HEK293 (cell line): Measurements from ENCODE around the gene NECTIN1.

Experiments used
- CTCF ChIA-PET: fragments of 350-600 bp; formaldehyde crosslinking; extraction: SDS; loops from one replicate; lab custom pipeline; 2021; ENCODE audit warnings: antibody characterized with exemption; lab: Yijun Ruan, JAX
- POLR2A ChIA-PET: fragments of 300-600 bp; formaldehyde crosslinking; extraction: SDS; loops from one replicate; lab custom pipeline; 2020; ENCODE audit warnings: antibody characterized with exemption, inconsistent platforms; lab: Yijun Ruan, JAX
- H3K27ac ChIP-seq: fragments of 200-500 bp; sonication (Bioruptor generic); 2 replicates; pipeline ENCODE4 v1.5.1; 2014; ENCODE audit warnings: low read depth, low read length, control low read depth, inconsistent platforms; ENCODE audit errors: extremely low read depth
- H3K36me3 ChIP-seq, 2 experiments: fragments of 200-500 bp in 1 of 2; sonication (Bioruptor generic) in 1 of 2; 1 replicate in 1 of 2; 2 replicates in 1 of 2; pipeline ENCODE4 v1.5.1; 2014 to 2017; ENCODE audit warnings: inconsistent platforms in 2 of 2, low read length in 2 of 2; ENCODE audit not compliant: control insufficient read depth in 2 of 2, insufficient read depth in 1 of 2
- H3K4me1 ChIP-seq: fragments of 200-500 bp; sonication (Bioruptor generic); 2 replicates; pipeline ENCODE4 v1.5.1; 2014; ENCODE audit warnings: mild to moderate bottlenecking, low read length, inconsistent platforms; ENCODE audit not compliant: control insufficient read depth, insufficient read depth
- H3K4me3 ChIP-seq: 2 replicates; pipeline ENCODE4 v1.5.1; 2011; ENCODE audit warnings: low read depth, mild to moderate bottlenecking, control low read depth, low read length, moderate library complexity
- H3K9me3 ChIP-seq: fragments of 200-500 bp; sonication (Bioruptor generic); 2 replicates; pipeline ENCODE4 v1.5.1; 2014; ENCODE audit warnings: low read depth, low read length, inconsistent platforms; ENCODE audit not compliant: control insufficient read depth, insufficient read depth
- HOXA7 ChIP-seq: sonication (generic); formaldehyde crosslinking; IDR thresholded peaks from 2 replicates; pipeline ENCODE4 v1.8.1; 2022; ENCODE audit warnings: missing genetic modification reagents, borderline replicate concordance
- HOXD13 ChIP-seq: sonication (generic); formaldehyde crosslinking; IDR thresholded peaks from 2 replicates; pipeline ENCODE4 v1.8.0; 2022; ENCODE audit warnings: missing genetic modification reagents, borderline replicate concordance
- MYNN ChIP-seq: fragments of 450-650 bp; formaldehyde crosslinking; IDR thresholded peaks from 2 replicates; pipeline ENCODE4 v1.5.1; 2016; ENCODE audit warnings: missing biosample characterization, missing genetic modification characterization, borderline replicate concordance
- PRDM6 ChIP-seq: fragments of 450-650 bp; formaldehyde crosslinking; IDR thresholded peaks from 2 replicates; pipeline ENCODE4 v1.5.1; 2017; ENCODE audit warnings: missing biosample characterization, missing genetic modification characterization
- SP2 ChIP-seq: fragments of 450-650 bp; formaldehyde crosslinking; IDR thresholded peaks from 2 replicates; pipeline ENCODE4 v1.5.1; 2016; ENCODE audit warnings: missing biosample characterization, missing genetic modification characterization
- ZBTB20 ChIP-seq: fragments of 450-650 bp; formaldehyde crosslinking; IDR thresholded peaks from 2 replicates; pipeline ENCODE4 v1.5.1; 2016; ENCODE audit warnings: missing biosample characterization, missing genetic modification characterization
- ZEB2 ChIP-seq: fragments of 450-650 bp; formaldehyde crosslinking; IDR thresholded peaks from 2 replicates; pipeline ENCODE4 v1.5.1; 2016; ENCODE audit warnings: missing biosample characterization, missing genetic modification characterization
- ZFP37 ChIP-seq: fragments of 450-650 bp; formaldehyde crosslinking; IDR thresholded peaks from 2 replicates; pipeline ENCODE4 v1.5.1; 2016; ENCODE audit warnings: missing biosample characterization, missing genetic modification characterization
- ZNF112 ChIP-seq: fragments of 450-650 bp; formaldehyde crosslinking; IDR thresholded peaks from 2 replicates; pipeline ENCODE4 v1.5.0; 2017; ENCODE audit warnings: missing biosample characterization, missing genetic modification characterization
- ZNF184 ChIP-seq: fragments of 450-650 bp; IDR thresholded peaks from 2 replicates; pipeline ENCODE4 v1.5.1; 2018; ENCODE audit warnings: missing biosample characterization, mild to moderate bottlenecking, missing genetic modification characterization
- ZNF211 ChIP-seq: fragments of 450-650 bp; formaldehyde crosslinking; IDR thresholded peaks from 2 replicates; pipeline ENCODE4 v1.5.1; 2016; ENCODE audit warnings: low read depth, missing biosample characterization, missing genetic modification characterization
- ZNF266 ChIP-seq: fragments of 450-650 bp; formaldehyde crosslinking; IDR thresholded peaks from 2 replicates; pipeline ENCODE4 v1.5.1; 2016; ENCODE audit warnings: missing biosample characterization, missing genetic modification characterization, low read depth
- ZNF354C ChIP-seq: fragments of 450-650 bp; formaldehyde crosslinking; IDR thresholded peaks from 2 replicates; pipeline ENCODE4 v1.5.1; 2016; ENCODE audit warnings: missing biosample characterization, missing genetic modification characterization, low read depth, borderline replicate concordance
- ZNF366 ChIP-seq: fragments of 450-650 bp; formaldehyde crosslinking; conservative IDR thresholded peaks from 2 replicates; pipeline ENCODE4 v1.5.1; 2016; ENCODE audit warnings: missing biosample characterization, missing genetic modification characterization
- ZNF580 ChIP-seq: fragments of 450-650 bp; formaldehyde crosslinking; IDR thresholded peaks from 2 replicates; pipeline ENCODE4 v1.5.1; 2016; ENCODE audit warnings: missing biosample characterization, missing genetic modification characterization
- ZNF585B ChIP-seq: fragments of 450-650 bp; formaldehyde crosslinking; IDR thresholded peaks from 2 replicates; pipeline ENCODE4 v1.5.1; 2016; ENCODE audit warnings: missing biosample characterization, missing genetic modification characterization
- ZNF677 ChIP-seq: fragments of 450-650 bp; IDR thresholded peaks from 2 replicates; pipeline ENCODE4 v1.5.0; 2018; ENCODE audit warnings: missing biosample characterization, mild to moderate bottlenecking, missing genetic modification characterization, moderate library complexity
- ZNF768 ChIP-seq: fragments of 450-650 bp; formaldehyde crosslinking; IDR thresholded peaks from 2 replicates; pipeline ENCODE4 v1.5.1; 2018; ENCODE audit warnings: missing biosample characterization, mild to moderate bottlenecking, missing genetic modification characterization
- ZSCAN23 ChIP-seq: fragments of 450-650 bp; formaldehyde crosslinking; IDR thresholded peaks from 2 replicates; pipeline ENCODE4 v1.5.1; 2016; ENCODE audit warnings: missing biosample characterization, missing genetic modification characterization
- ZXDB ChIP-seq: fragments of 450-650 bp; formaldehyde crosslinking; IDR thresholded peaks from 2 replicates; pipeline ENCODE4 v1.5.1; 2016; ENCODE audit warnings: missing biosample characterization, missing genetic modification characterization
- TF ChIP-seq, protein P1 (sequence below): sonication (generic); formaldehyde crosslinking; IDR thresholded peaks from 2 replicates; pipeline ENCODE4 v1.8.1; 2022; ENCODE audit warnings: mild to moderate bottlenecking, moderate library complexity, missing genetic modification reagents
- TF ChIP-seq, protein P2 (sequence below): fragments of 450-650 bp; formaldehyde crosslinking; IDR thresholded peaks from 2 replicates; pipeline ENCODE4 v1.5.1; 2016; ENCODE audit warnings: missing biosample characterization, missing genetic modification characterization, borderline replicate concordance
- TF ChIP-seq, protein P3 (sequence below): fragments of 450-650 bp; formaldehyde crosslinking; IDR thresholded peaks from 2 replicates; pipeline ENCODE4 v1.5.1; 2016; ENCODE audit warnings: missing biosample characterization, missing genetic modification characterization

Gene NECTIN1

GRCh38 chr11:119594639-119595249, 134.3 kb downstream of the NECTIN1 start:
- TF ChIP-seq SP2 (tag by site-specific recombination) (no peak), ZNF112 (tag by site-specific recombination) (no peak), ZBTB20 (tag by site-specific recombination) (no peak), ZNF354C (tag by site-specific recombination) (no peak), ZXDB (tag by site-specific recombination) (no peak), ZNF366 (tag by site-specific recombination) (no peak), ZNF580 (tag by site-specific recombination) (no peak), ZNF677 (tag by site-specific recombination) (no peak), ZNF184 (no peak), ZNF768 (tag by site-specific recombination) (no peak)
- TF ChIP-seq, protein P1, sequence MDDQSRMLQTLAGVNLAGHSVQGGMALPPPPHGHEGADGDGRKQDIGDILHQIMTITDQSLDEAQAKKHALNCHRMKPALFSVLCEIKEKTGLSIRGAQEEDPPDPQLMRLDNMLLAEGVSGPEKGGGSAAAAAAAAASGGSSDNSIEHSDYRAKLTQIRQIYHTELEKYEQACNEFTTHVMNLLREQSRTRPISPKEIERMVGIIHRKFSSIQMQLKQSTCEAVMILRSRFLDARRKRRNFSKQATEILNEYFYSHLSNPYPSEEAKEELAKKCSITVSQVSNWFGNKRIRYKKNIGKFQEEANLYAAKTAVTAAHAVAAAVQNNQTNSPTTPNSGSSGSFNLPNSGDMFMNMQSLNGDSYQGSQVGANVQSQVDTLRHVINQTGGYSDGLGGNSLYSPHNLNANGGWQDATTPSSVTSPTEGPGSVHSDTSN: no peak
- TF ChIP-seq, all 188 proteins: peak for 0
- Histone ChIP-seq H3K4me1 (no peaks in the 10 kb centered on the region), H3K36me3 (no peaks in the 10 kb centered on the region), H3K4me3 (no peak overlapping the region), H3K27ac (no peak overlapping the region), H3K9me3 (no peaks in the 10 kb centered on the region)
- POLR2A ChIA-PET: no interaction called here
- CTCF ChIA-PET: interaction anchor here (0.9 to 1.5 kb wide), 2 partner anchors 29 to 61 kb away, joined by 3 to 6 read pairs; no protein-coding TSS in a partner anchor

- Histone ChIP-seq H3K4me3 (no peak overlapping the region), H3K4me1 (no peaks in the 10 kb centered on the region), H3K27ac (no peak overlapping the region), H3K9me3 (no peaks in the 10 kb centered on the region), H3K36me3 (no peaks in the 10 kb centered on the region)
- TF ChIP-seq ZNF266 (tag by site-specific recombination) (no peak), MYNN (tag by site-specific recombination) (no peak), ZEB2 (tag by site-specific recombination) (no peak), HOXD13 (CRISPR knock-in tag) (no peak)
- ChIA-PET CTCF (no interaction called here), POLR2A (no interaction called here)
Observed at GRCh38 chr11:119593346-119593745, 135.7 kb downstream of the NECTIN1 start.

GRCh38 chr11:119592642-119593041, 136.4 kb downstream of the NECTIN1 start:
- no peaks in the 10 kb centered on the region for H3K4me1 ChIP-seq
- no peaks in the 10 kb centered on the region for H3K9me3 ChIP-seq
- POLR2A ChIA-PET: no interaction called here
- no peak overlapping the region for H3K27ac ChIP-seq
- no peaks in the 10 kb centered on the region for H3K36me3 ChIP-seq
- H3K4me3 ChIP-seq: no peak overlapping the region
- CTCF ChIA-PET: no interaction called here
- TF ChIP-seq ZSCAN23 (tag by site-specific recombination): no peak
- no peak for TF ChIP-seq HOXA7 (CRISPR knock-in tag)
- TF ChIP-seq, protein P2, sequence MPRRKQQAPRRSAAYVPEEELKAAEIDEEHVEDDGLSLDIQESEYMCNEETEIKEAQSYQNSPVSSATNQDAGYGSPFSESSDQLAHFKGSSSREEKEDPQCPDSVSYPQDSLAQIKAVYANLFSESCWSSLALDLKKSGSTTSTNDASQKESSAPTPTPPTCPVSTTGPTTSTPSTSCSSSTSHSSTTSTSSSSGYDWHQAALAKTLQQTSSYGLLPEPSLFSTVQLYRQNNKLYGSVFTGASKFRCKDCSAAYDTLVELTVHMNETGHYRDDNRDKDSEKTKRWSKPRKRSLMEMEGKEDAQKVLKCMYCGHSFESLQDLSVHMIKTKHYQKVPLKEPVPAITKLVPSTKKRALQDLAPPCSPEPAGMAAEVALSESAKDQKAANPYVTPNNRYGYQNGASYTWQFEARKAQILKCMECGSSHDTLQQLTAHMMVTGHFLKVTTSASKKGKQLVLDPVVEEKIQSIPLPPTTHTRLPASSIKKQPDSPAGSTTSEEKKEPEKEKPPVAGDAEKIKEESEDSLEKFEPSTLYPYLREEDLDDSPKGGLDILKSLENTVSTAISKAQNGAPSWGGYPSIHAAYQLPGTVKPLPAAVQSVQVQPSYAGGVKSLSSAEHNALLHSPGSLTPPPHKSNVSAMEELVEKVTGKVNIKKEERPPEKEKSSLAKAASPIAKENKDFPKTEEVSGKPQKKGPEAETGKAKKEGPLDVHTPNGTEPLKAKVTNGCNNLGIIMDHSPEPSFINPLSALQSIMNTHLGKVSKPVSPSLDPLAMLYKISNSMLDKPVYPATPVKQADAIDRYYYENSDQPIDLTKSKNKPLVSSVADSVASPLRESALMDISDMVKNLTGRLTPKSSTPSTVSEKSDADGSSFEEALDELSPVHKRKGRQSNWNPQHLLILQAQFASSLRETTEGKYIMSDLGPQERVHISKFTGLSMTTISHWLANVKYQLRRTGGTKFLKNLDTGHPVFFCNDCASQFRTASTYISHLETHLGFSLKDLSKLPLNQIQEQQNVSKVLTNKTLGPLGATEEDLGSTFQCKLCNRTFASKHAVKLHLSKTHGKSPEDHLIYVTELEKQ (tag by site-specific recombination): no peak
- no peak for TF ChIP-seq ZNF580 (tag by site-specific recombination)
- TF ChIP-seq ZNF211 (tag by site-specific recombination): no peak
- TF ChIP-seq ZNF585B: no peak
- no peak for TF ChIP-seq ZFP37 (tag by site-specific recombination)
- TF ChIP-seq PRDM6 (tag by site-specific recombination): no peak
- TF ChIP-seq, protein P3, sequence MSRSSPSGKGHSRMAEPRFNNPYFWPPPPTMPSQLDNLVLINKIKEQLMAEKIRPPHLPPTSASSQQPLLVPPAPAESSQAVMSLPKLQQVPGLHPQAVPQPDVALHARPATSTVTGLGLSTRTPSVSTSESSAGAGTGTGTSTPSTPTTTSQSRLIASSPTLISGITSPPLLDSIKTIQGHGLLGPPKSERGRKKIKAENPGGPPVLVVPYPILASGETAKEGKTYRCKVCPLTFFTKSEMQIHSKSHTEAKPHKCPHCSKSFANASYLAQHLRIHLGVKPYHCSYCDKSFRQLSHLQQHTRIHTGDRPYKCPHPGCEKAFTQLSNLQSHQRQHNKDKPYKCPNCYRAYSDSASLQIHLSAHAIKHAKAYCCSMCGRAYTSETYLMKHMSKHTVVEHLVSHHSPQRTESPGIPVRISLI (tag by site-specific recombination): no peak
